HFF-Myc (cell line): ENCODE measurements around the gene UBR3.
"Not testable (repeated sequence)": the region's sequence is repeated elsewhere in the genome, so short reads cannot be mapped to it uniquely, and the experiment has no call there.

ENCODE experiments used
- DNase-seq: peaks from one replicate; pipeline ENCODE4 v3.0.0-alpha.2; 2011; ENCODE audit warnings: low read depth; ENCODE audit errors: extremely low read depth
- H3K4me3 ChIP-seq: replicated peaks from 2 replicates; pipeline ENCODE4 v1.5.1; 2011; ENCODE audit warnings: low read depth, mild to moderate bottlenecking, control low read depth, low read length
- TF ChIP-seq, protein P1 (sequence below): IDR thresholded peaks from 2 replicates; pipeline ENCODE4 v1.5.1; 2012; ENCODE audit warnings: mild to moderate bottlenecking, low read depth, low read length, control low read depth; ENCODE audit errors: missing control alignments

The UBR3 gene

DNA sequence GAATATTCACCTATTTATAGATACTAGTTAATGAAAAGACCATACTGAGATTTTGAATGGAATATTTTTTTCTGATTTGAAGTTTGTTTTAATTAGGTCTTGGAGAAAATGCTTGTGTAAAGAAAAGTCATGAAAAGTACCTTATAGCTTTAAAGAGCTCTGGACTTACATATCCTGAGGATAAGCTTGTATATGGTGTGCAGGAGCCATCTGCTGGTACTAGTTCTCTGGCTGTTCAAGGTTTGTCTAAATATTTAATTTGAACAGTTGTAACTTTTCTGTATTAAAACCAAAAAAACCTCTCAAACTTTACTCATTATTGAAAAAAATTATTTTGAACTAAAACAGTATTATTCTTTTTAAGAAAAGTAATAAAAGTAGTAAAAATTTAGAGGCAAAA, 50.1 kb downstream of the UBR3 start:
- TF ChIP-seq, protein P1, sequence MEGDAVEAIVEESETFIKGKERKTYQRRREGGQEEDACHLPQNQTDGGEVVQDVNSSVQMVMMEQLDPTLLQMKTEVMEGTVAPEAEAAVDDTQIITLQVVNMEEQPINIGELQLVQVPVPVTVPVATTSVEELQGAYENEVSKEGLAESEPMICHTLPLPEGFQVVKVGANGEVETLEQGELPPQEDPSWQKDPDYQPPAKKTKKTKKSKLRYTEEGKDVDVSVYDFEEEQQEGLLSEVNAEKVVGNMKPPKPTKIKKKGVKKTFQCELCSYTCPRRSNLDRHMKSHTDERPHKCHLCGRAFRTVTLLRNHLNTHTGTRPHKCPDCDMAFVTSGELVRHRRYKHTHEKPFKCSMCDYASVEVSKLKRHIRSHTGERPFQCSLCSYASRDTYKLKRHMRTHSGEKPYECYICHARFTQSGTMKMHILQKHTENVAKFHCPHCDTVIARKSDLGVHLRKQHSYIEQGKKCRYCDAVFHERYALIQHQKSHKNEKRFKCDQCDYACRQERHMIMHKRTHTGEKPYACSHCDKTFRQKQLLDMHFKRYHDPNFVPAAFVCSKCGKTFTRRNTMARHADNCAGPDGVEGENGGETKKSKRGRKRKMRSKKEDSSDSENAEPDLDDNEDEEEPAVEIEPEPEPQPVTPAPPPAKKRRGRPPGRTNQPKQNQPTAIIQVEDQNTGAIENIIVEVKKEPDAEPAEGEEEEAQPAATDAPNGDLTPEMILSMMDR, result peak; percentile 11
- H3K4me3 ChIP-seq, result no peak overlapping the region
- no peak for DNase-seq

DNA sequence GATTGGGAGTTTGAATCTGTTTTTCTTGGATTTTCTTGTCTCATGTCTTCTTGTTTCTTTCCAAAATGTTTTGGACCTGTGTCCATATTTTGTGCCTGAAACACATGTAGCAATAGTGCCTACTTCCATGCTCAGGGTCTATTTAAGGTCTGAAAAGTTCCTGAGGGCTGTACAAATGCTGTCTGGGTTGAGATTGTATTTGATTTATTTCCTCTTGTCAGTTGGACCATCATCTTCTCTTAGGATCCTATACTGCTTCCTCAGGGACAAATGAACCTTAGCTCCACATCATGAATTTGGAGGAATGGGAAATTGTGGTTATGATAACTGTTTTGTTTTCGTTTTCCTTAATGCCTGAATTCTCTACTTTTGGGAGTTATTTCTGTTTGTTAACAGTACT, 59.9 kb downstream of the UBR3 start:
- TF ChIP-seq, protein P1, result no peak
- no peak overlapping the region for H3K4me3 ChIP-seq
- DNase-seq, result no peak

DNA sequence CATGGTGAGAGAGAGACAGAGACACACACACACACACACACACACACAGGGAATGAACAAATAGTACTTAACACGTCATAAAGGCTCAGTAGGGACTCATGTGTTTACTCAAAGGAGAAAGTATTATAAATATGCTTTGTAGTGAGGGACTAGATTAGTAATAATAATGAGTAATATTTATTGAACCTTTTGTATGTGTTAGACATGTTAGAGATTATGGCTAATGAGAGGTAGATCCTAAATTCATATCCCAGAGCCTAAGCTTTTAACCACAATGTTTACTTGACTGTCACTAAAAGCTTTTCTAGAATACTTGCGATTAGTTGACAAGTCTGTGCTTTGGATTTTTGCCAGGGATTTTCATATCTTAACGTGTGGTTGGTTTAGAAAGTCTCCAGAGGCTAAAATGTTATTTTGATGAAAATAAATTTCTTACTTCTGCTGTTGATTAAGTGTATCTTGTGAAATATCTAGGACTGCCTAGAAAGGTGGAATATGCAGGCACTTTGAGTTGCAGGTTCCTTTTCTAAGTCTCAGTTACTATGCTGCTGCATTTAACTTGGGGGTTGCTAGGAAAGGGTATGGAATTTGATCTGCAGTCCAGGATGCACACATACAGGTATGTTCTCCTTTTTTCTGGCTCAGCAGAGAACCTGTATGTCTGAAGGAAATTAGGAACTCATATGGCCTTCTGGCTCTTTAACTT, 64.5 kb downstream of the UBR3 start:
- no peak for DNase-seq
- TF ChIP-seq, protein P1, result no peak

DNA sequence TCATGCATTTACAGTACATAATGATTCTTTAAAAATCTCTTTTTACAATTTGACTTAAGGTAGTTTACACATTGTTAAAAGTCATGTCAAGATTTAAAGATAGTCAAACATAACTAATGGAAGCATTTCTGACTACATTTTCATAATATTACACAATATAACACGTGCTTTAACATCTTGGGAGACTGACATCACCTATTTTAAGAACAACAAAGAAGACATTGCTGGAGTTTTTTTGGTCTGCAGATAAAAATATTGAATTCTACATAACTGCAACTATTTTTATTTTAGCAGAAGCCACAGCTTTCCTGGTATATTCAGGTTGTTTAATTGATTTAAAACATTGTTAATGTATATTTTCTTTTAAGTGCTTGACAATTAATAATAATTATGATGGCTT, 65.7 kb downstream of the UBR3 start:
- no peak overlapping the region for H3K4me3 ChIP-seq
- TF ChIP-seq, protein P1, result no peak
- DNase-seq, result no peak

More for the DNA sequence above, 64.5 kb downstream of the UBR3 start:
- no peak overlapping the region for H3K4me3 ChIP-seq

DNA sequence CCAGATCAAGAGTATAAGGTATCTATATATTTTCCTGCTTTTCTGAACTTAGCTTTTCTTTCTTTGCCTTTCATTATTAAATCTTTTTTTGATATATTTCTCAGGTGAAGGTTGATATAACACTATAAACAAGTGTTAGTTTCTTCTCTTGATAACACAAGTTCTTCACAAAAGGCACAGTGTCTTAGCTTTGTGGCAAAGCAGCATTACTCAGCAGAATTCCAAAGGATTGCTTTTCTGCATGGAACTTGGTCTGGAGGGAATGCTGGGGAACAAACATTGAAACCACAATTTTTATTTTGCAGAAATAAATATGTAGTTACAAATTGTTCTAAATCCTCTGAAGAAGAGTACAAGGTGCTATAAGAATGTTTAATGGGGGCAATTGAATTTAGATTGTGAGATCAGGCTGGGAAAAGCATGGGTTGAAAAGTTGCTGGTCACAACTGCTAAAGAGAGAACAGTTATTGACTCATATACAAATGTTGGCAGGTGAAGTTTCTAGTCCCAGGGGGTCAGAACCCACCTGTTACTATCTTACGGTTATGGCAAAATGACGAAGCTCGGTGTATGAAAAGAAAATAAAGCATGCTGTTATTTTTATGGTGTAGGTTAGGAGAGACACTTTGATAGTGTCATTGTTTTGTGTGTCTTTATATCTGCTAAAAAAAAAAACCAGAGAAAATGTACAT, 68.2 kb downstream of the UBR3 start:
- TF ChIP-seq, protein P1, result no peak
- no peak overlapping the region for H3K4me3 ChIP-seq
- DNase-seq, result no peak

DNA sequence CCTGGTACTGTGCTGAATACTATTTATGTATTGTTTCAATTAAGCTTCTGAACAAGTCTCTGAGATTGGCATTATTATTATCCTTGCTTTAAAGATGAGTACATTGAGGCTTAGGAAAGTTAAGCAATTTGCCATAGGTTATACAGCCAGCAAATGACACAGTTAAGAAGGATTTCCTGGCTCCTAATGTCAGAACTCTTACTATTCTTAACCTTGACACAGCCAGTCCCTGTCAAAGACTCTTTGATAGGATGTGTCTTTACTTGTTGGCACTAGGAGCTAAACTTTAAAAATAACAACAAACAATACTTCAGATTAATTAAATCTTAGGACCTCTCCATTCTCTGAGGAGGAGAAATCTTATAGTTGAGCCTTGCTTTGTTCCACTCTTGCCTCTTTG, 70.6 kb downstream of the UBR3 start:
- no peak overlapping the region for H3K4me3 ChIP-seq
- no peak for DNase-seq
- TF ChIP-seq, protein P1, result no peak

DNA sequence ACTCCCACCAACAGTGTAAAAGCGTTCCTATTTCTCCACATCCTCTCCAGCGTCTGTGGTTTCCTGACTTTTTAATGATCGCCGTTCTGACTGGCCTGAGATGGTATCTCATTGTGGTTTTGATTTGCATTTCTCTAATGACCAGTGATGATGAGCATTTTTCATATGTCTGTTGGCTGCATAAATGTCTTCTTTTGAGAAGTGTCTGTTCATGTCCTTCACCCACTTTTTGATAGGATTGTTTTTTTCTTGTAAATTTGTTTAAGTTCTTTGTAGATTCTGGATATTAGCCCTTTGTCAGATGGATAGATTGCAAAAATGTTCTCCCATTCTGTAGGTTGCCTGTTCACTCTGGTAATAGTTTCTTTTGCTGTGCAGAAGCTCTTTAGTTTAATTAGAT, 72.8 kb downstream of the UBR3 start:
- DNase-seq, H3K4me3 ChIP-seq: not testable (repeated sequence)
